HG03432 (cell line): Measurements from ENCODE around the gene SPATA13.

Experiments used
- ATAC-seq: cut with Tn5 transposase; IDR thresholded peaks from one replicate; pipeline ENCODE4 v1.9.1; 2021; ENCODE audit warnings: mild to moderate bottlenecking, moderate library complexity; ENCODE audit not compliant: unreplicated experiment

The SPATA13 gene

DNA sequence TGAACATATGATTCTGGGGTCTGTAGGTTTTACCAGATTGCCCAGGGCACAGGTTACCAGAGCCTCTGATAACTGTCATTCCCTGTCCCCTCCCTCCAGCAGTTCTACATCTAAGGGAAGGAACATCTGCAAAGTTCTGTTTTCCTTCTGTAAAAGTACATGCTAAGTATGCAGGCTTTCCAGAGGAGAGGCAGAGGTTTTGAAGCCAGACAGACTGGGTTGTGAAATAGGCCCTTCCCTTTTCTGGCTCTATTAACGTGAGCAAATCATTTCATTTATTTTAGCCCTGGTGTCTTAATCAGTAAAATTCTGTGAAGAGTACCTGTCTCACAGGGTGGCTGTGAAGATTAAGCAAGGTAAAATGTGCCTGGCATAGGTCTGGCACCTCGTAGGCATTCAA lies 82.8 kb downstream of the SPATA13 start:
- no peak for ATAC-seq

DNA sequence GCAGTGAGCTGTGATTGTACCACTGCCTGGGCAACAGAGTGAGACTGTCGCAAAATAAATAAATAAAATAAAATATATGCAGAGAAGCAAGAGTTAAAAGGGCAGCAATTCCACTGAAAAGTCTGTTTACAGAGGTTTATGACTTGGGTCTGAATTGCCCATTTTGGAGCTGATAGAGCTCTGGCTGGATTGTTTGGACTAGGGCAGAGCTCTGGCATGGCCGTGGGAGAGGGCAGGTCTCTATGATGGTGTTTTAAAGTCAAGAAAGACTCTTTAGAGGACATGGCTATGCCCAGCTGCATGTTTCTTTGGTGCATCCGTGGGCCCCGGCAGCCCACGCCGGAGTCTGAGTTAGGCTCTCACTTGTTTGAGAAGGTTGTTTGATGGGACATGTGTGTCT lies 84.3 kb downstream of the SPATA13 start:
- no peak for ATAC-seq

- no peak for ATAC-seq
These were observed 86.5 kb downstream of the SPATA13 start for GRCh38 chr13:24247016-24247415.

DNA sequence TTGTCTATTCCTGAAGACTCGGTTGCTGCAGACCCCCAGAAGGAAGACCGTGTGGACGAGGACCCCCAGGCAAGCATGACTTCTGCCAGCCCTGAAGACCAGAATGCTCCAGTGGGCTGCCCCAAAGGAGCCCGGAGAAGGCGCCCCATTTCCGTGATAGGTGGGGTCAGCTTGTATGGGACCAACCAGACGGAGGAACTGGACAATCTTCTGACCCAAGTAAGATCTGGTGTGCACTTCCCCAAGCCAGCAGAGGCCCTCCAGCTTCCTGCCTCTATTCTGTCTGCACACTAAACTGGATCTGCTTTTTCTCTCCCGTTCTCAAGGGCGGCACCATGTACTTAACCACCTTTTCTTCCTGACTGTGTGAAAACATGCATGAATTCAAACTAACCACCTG lies 89.1 kb downstream of the SPATA13 start:
- no peak for ATAC-seq

GRCh38 chr13:24250376-24251057 lies 90.0 kb downstream of the SPATA13 start:
- no peak for ATAC-seq

DNA sequence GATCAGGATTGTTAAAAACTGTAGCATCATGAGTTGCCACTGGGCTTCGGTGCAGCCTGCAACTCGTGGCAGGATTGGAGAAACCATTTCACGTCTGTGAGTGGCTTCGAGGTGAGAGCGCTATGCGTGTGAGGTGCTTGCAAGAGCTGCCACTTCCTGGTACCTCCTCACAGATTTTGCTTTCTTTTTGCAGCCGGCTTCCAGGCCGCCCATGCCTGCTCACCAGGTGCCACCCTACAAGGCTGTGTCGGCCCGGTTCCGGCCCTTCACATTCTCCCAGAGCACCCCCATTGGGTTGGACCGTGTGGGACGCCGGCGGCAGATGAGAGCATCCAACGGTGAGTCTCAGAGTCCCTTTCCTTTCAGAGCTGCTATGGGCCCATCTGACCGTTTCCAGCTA lies 91.0 kb downstream of the SPATA13 start:
- no peak for ATAC-seq

DNA sequence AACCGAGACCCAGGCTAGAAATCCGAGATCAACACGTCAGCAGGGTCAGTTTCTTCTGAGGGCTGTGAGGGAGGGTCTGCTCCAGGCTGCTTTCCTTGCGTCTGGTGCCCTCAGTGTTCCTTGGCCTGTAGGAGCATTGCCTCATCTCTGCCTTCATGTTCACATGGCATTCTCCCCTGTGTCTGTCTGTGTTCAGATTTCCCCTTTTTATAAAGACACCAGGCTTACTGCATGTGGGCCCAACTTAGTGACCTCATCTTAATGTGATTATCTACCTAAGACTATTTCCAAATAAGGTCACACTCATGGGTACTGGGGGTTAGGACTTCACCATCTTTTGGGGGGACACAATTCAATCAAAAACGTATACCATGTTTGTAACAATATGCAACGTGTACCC lies 91.6 kb downstream of the SPATA13 start:
- no peak for ATAC-seq

GRCh38 chr13:24253520-24254145 lies 93.1 kb downstream of the SPATA13 start:
- no peak for ATAC-seq

GRCh38 chr13:24254146-24254841 lies 93.8 kb downstream of the SPATA13 start:
- ATAC-seq, result no peak

DNA sequence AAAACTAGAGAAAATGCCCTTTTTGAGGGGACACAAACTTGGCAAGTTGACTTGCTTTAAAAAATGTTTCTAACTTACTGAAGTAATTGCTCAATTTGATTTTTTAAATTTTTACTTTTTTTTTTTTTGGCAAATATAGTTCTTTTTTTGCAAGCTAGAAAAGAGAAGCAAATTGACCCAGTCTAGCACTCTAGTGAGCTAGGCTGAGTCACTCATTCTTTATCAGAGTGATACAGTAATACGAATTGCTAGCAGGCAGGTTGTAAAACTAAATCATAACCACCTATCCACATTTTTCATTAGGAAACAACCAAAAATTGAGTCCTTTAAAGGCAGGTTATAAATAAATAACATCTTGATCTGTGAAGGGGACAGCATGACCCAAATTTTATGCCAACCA lies 97.0 kb downstream of the SPATA13 start:
- ATAC-seq, result no peak

DNA sequence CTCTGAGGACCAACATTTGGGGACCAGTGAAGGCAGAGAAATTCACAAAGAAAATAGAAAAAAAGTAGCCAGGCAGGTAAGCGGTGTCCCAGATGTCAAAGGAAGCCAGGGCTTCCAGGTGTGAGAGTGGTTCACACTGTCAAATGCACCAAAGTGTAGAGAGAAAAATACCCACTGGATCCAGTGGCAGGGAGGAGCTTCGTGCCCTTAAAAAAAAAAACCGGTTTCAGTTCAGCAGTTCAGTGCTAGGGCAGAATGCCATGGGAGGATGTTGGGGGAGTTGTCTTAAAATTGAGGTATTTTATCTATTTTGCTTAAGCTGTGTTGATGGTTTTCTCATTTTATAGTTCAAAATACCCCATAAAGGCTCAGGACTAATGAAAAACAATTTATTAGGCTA lies 101.0 kb downstream of the SPATA13 start:
- ATAC-seq, result no peak

- no peak for ATAC-seq
These were observed 103.1 kb downstream of the SPATA13 start for GRCh38 chr13:24263632-24264031.

GRCh38 chr13:24264976-24265375 lies 104.5 kb downstream of the SPATA13 start:
- ATAC-seq, result peak; percentile 73

- ATAC-seq, result no peak
These were observed 104.9 kb downstream of the SPATA13 start for GRCh38 chr13:24265453-24265852.

- ATAC-seq, result no peak
These were observed 106.8 kb downstream of the SPATA13 start for GRCh38 chr13:24267274-24267673.

DNA sequence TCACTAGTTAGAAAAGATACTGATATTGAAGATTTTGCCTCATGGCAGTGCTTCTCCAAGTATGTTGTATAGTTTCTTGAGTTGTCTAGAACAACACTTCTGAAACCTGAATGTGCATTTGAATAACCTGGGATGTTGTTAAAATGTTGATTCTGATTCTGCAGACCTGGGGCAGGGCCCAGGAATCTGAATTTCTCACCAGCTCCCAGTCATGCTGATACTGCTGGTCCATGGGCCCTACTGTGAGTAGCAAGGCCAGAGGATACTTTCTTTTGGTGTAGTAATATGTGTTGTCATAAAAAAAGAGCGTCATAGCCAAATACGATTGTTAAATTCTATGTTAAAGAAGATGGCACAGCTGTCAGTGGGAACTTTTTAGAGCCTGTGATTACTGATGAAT lies 107.3 kb downstream of the SPATA13 start:
- no peak for ATAC-seq

GRCh38 chr13:24269821-24270220 lies 109.3 kb downstream of the SPATA13 start:
- ATAC-seq, result no peak

- peak; percentile 51 for ATAC-seq
These were observed 110.2 kb downstream of the SPATA13 start for GRCh38 chr13:24270639-24271141.

DNA sequence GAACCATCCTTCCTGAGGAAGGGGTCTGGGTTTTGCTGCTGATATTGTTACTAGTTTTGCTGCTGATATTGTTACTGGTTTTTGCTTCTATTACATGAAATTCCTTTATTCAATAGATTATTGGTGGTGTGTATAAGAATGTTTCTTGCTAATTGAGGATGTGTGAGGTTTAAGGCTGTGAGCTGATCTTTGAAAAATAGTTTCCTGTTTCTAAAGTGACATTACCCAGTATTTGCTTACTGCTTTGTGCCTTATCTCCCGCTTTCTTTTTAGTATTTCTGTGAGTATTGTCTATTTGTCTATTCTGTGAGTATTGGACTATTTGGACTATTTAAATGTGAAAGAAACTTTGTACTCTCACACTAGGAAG lies 110.7 kb downstream of the SPATA13 start:
- ATAC-seq, result no peak

DNA sequence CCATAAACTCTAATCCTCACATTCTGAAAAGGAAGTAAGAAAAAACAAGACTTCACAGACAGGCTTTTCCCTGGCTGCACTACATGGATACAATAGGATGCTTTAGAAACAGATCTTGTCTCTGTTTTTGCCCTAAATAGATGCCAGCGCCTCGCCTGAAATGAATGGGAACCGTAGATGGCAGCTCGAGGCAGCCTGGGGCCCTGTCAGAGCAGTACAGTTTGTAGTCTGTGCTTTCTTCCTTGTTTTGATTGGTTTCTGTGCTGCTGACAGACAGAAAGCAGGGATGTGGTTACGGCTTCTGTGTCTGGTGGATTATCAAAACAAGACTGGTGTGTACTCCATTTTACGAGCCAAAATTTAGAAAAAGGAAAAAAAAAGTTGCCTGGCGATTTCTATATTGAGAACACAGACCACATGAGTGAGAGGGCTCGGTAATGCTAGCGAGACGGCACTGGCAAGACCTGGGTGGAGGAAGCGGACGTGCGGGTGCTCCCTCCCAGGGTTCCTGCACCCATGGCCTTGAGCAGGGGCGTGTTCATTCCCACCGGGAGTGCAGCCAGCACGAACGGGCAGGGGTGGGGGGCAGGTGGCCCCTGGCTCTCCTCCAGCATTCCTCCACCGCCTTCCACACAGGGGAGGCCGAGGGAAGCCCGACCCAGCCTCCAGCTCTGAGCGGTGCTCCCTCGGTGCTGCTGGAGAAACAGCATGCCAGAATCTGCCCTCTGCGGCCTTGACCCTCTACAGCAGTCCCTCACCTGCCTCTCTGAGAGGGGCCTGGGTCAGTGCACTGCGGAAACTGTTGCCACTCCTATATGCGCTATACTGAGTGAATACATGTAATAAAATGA lies 111.3 kb downstream of the SPATA13 start:
- peak; percentile 47 for ATAC-seq
